Stimulated activated CD4-positive, alpha-beta T cell treated with anti-CD3 and anti-CD28 coated beads, Interleukin-4, amount 100 ng/mL, for 48 hours (primary cell): ENCODE results near the gene ZBTB9.

ENCODE experiments used
- DNase-seq, 2 donors: peaks; one replicate each; pipeline ENCODE4 v3.0.0-alpha.2; 2020; ENCODE audit warnings: low read depth in 2 of 2

ZBTB9 gene, protein sequence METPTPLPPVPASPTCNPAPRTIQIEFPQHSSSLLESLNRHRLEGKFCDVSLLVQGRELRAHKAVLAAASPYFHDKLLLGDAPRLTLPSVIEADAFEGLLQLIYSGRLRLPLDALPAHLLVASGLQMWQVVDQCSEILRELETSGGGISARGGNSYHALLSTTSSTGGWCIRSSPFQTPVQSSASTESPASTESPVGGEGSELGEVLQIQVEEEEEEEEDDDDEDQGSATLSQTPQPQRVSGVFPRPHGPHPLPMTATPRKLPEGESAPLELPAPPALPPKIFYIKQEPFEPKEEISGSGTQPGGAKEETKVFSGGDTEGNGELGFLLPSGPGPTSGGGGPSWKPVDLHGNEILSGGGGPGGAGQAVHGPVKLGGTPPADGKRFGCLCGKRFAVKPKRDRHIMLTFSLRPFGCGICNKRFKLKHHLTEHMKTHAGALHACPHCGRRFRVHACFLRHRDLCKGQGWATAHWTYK

DNA sequence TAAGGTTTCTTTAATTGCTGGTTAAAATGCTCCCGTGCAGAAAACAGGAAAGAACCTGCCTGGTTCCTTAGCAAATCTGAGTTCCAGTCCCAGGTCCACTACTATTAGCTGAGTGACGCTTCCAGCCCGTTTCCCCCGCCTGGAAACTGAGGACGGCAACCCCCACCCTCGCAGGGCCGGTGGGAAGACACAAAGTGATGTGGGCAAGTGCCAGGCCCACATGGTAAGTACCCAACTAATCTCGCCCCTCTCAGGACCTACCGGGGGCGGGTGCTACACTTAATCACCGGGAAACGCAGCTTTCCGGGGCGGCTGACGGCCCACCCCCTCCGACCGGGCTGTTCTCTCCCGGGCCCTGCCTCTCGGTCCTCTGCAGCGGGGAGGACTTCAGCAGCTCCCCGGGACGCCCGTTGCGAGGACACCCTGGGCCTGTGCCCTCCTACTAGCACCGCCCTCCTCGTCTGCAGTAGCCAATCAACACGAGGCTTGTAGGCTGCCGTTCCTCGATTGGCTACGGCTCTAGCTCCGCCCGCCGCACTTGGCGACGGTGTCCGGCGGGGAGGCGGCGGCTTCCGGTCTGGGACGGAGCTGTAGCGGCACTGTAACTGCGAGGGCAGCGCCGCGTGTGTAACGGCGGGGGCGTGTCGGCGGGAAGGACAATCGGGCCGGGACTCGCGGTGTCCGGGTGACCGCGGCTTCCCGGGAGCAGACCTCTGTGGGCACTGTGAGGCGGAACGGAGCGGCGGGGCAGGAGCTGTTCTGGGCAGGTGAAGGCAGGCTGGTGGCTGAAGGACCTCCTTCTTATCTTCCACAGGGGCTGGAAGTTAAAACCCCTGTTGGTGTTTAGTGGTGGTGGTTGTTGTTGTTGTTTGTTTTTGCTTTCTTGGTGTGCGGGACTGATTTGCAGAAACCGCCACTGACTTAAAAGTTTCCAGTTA, at the start of gene ZBTB9:
Gene ZBTB9, plus strand, starts transcription at position 568 of the 938 bp plus-strand sequence. CDS start 525 bp downstream, outside the sequence.
- peak; percentile 88 to 92 for DNase-seq

GRCh38 chr6:33404884-33405283, 49.5 kb upstream of the ZBTB9 start:
- DNase-seq: no peak

GRCh38 chr6:33405386-33405940, 48.9 kb upstream of the ZBTB9 start:
- no peak for DNase-seq

- no peak for DNase-seq
Observed at GRCh38 chr6:33406126-33406525, 48.2 kb upstream of the ZBTB9 start.

DNA sequence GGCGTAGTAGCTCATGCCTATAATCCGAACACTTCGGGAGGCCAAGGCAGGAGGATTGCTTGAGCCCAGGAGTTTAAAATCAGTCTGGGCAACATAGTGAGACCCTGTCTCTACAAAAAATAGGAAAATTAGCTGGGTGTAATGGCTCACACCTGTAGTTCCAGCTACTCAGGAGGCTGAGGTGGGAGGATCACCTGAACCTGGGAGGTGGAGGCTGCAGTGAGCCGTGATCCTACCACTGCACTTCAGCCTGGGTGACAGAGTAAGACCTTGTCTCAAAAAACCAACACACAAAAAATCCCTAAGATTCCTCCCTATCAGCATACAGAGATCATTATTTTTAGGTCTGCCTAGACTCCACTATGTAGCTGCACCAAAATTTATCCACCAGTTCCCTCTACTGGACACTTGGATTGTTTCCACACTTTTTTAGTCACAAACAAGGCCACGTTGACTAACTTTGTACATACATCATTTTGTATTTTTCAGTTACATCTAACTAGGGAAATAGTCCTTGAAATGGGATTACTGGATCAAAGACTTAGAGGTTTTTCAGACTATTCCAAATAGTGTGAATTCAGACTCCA, 47.2 kb upstream of the ZBTB9 start:
- no peak for DNase-seq

- DNase-seq: peak; percentile 96 to 98
Observed at GRCh38 chr6:33410050-33410710, 44.2 kb upstream of the ZBTB9 start.

GRCh38 chr6:33410711-33411631, 43.4 kb upstream of the ZBTB9 start, which contains the start of gene PHF1:
Gene PHF1, plus strand, starts transcription at chr6:33411014. Its CDS starts 1,250 bp downstream, at chr6:33412264.
- DNase-seq: no peak

- no peak for DNase-seq
Observed at GRCh38 chr6:33411632-33412005, 42.8 kb upstream of the ZBTB9 start.

DNA sequence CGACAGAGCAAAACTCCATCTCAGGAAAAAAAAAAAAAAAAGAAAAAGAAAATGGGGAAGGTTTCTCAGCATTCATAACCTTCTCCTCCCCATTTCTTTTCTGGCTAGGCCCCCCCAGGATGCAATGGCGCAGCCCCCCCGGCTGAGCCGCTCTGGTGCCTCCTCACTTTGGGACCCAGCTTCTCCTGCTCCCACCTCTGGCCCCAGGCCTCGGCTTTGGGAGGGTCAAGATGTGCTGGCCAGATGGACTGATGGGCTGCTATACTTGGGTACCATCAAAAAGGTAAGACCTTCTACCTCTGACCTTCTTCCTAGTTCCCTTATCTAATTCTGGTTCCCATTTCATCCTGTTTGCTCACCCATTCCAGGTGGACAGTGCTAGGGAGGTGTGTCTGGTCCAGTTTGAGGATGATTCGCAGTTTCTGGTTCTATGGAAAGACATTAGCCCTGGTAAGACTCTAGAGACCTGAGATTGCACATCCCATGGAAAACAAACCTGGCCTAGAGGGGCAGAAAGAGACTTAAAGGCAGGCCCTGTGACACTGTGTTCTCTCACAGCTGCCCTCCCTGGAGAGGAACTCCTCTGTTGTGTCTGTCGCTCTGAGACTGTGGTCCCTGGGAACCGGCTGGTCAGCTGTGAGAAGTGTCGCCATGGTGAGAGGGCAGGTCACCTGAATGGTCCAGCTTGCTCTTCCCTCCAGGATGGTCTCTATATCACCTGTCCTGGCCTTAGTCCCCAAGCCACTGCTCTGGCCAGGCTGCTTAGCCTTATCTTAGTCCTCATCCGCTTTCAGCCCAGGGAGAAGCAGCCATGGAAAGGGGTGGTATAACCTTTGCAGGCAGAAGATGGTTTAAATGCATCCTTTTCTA, 42.0 kb upstream of the ZBTB9 start:
- DNase-seq: no peak

DNA sequence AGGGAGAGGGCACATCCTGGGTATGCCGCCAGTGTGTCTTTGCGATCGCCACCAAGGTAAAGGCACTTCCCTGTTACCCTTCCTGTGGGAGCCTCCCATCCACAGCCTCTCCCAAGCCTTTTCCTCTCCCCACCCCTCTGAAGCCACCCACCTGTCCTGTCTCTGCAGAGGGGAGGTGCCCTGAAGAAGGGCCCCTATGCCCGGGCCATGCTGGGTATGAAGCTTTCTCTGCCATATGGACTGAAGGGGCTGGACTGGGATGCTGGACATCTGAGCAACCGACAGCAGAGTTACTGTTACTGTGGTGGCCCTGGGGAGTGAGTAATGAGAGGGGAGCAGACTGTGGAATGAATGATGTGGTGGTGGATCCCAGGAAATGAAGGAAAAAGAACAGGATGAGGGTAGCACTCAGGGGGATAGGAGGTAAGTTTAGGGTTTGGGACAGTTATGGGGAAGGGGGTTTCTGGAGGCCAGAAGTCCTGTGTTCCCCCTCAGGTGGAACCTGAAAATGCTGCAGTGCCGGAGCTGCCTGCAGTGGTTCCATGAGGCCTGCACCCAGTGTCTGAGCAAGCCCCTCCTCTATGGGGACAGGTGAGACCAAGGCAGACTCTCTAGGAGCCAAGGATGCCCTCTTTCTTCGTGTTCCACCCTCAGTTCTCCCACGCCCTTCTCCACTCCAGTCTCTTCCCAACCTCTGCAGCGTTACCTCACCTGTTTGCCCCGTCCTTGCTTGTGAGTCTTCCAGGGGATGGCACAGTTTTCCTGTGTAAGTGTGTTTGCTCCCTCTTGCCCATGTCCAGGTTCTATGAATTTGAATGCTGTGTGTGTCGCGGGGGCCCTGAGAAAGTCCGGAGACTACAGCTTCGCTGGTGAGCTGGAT, 40.9 kb upstream of the ZBTB9 start:
- no peak for DNase-seq

GRCh38 chr6:33414592-33415271, 39.6 kb upstream of the ZBTB9 start:
- no peak for DNase-seq

- DNase-seq: no peak
Observed at GRCh38 chr6:33415831-33416230, 38.5 kb upstream of the ZBTB9 start.

DNA sequence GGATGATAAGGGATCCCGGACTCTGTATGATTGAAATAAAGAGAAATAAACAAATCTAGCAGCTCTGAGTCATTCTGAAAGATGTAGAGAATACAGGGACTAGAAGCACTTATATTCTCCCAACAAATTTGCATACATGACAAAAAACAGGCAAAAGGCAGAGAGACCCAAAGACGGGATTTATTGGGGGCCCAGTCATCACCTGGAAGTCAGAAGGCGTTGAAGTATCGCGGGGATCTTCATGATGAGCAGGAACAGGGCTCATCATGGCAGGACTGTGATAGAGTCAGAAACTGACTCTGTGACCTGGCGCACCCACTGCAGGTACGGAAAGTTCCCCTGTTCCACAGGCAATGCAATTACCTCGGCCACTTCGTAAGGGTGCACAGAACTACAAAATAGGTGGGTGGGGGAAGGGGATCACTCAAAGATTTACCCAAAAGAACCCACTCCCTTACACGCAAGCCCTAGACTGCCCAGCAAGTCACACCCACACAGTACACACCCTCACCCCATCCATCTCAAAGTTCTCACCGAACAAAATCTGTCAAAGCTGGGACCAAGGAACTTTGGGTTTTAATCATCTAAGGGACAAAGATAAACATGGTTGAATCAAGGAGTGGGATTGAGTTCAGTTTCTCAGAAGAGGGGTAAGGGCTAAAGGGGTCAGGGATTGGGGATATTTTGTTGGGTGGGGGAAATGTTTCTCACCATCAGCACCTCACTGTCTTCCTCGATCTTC, 37.8 kb upstream of the ZBTB9 start:
- peak in 1 of 2 donors; percentile 33 for DNase-seq

DNA sequence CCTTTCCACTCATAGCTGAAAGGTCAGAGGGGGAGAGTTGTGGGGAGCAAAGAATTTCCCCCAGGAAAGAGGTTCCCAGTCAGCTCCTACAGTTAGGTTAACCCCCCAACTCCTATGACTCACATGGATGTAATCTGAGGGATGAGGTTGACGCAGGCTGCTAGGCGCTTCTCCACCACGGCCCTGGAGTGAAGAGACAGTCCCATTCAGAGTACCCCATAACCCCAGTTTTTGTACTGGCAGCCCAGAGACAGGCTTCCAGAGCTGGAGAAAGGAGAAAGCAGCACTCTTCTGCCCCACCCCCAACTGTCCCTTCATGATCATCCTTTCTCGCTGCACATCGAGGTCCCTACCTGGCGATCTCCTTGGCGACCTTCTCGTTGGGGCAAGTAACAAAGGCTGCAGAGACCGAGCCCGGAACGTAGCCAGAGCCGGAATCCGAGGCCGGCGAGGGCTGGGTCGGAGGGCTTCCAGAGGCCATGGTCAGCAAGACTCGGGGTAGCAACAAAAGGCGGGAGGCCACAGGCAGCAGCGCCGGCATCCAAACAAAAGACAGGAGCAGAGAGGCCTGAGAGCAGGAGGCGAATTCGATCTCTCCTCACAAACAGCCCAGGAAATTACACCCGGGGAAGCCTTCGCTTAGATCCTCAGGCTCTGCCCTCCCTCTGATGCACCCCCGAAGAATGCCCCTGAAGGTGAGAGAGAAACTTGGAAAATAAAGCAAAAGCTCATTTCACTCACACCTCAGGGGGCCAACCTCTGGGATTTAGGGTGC, 37.1 kb upstream of the ZBTB9 start:
- DNase-seq: no peak

- peak; percentile 93 to 99 for DNase-seq
Observed at GRCh38 chr6:33417903-33418689, 36.3 kb upstream of the ZBTB9 start, which contains the start of gene CUTA. Gene CUTA, minus strand, starts transcription at chr6:33418107. Its CDS starts 107 bp downstream, at chr6:33418000.
